Panc1 (cell line): ENCODE data around the gene RNF8. TPM values are rescaled to one million over a fixed set of nuclear protein-coding genes. Genes with fewer than 3 reads are reported as not detected.

Experiments used
- ATAC-seq: fragments of 200-7000 bp; cut with Tn5 transposase; 2 replicates; pipeline ENCODE4 v1.9.1; 2020; ENCODE audit warnings: mild to moderate bottlenecking, moderate library complexity
- BruUV-seq: library from RNA; stranded (reverse); fragments of 400-500 nt; replicated peaks from 2 replicates; lab custom pipeline; 2021; lab: Mats Ljungman, UMichigan
- CTCF ChIA-PET: fragments of 300-600 bp; sonication (Branson Sonifier 250); formaldehyde crosslinking; loops from one replicate; lab custom pipeline; 2022; ENCODE audit warnings: antibody characterized with exemption; lab: Charles Lee
- POLR2A ChIA-PET: fragments of 300-600 bp; sonication (Branson Sonifier 250); formaldehyde crosslinking; loops from one replicate; lab custom pipeline; 2022; ENCODE audit warnings: antibody characterized with exemption; lab: Charles Lee
- DNase-seq: peaks from one replicate; pipeline ENCODE4 v3.0.0-alpha.2; 2010; ENCODE audit warnings: low read depth, low spot score
- H3K27ac ChIP-seq: 2 replicates; pipeline ENCODE4 v1.5.1; 2011; ENCODE audit warnings: mild to moderate bottlenecking, low read length, inconsistent platforms
- H3K27me3 ChIP-seq: fragments of 200-500 bp; sonication (Bioruptor generic); 2 replicates; pipeline ENCODE4 v1.6.0; 2014; ENCODE audit warnings: low read length, inconsistent platforms; ENCODE audit not compliant: control insufficient read depth, insufficient read depth
- H3K36me3 ChIP-seq: fragments of 200-500 bp; sonication (Bioruptor generic); 2 replicates; pipeline ENCODE4 v1.5.1; 2014; ENCODE audit warnings: inconsistent platforms, mild to moderate bottlenecking, low read length, moderate library complexity; ENCODE audit not compliant: control insufficient read depth, insufficient read depth
- H3K4me1 ChIP-seq: 2 replicates; pipeline ENCODE4 v1.5.1; 2011; ENCODE audit warnings: inconsistent platforms, mild to moderate bottlenecking, low read length, moderate library complexity; ENCODE audit not compliant: control insufficient read depth, insufficient read depth
- H3K4me3 ChIP-seq, 2 experiments: 2 replicates each; pipeline ENCODE4 v1.5.1; 2011 to 2012; ENCODE audit warnings: low read depth in 2 of 2, low read length in 2 of 2, mild to moderate bottlenecking in 2 of 2, inconsistent platforms in 1 of 2, moderate library complexity in 1 of 2
- H3K9me3 ChIP-seq: fragments of 200-500 bp; sonication (Bioruptor generic); 2 replicates; pipeline ENCODE4 v1.5.1; 2014; ENCODE audit warnings: low read depth, mild to moderate bottlenecking, inconsistent platforms, low read length, moderate library complexity; ENCODE audit not compliant: control insufficient read depth, insufficient read depth
- CTCF ChIP-seq: fragments of 450-650 bp; IDR thresholded peaks from 2 replicates; pipeline ENCODE4 v1.5.1; 2017; ENCODE audit warnings: mild to moderate bottlenecking
- POLR2AphosphoS5 ChIP-seq: IDR thresholded peaks from 2 replicates; pipeline ENCODE4 v1.6.1; 2012; ENCODE audit warnings: mild to moderate bottlenecking, low read depth, low read length, moderate library complexity
- REST ChIP-seq, 2 experiments: IDR thresholded peaks; 2 replicates each; pipeline ENCODE4 v1.6.1; 2011 to 2012; ENCODE audit warnings: low read depth in 2 of 2, control low read depth in 1 of 2, low read length in 1 of 2, mild to moderate bottlenecking in 1 of 2, moderate library complexity in 1 of 2; ENCODE audit not compliant: insufficient read depth in 1 of 2
- SIN3A ChIP-seq: IDR thresholded peaks from 2 replicates; pipeline ENCODE4 v1.6.1; 2012; ENCODE audit warnings: low read depth, mild to moderate bottlenecking, low read length, moderate library complexity, borderline replicate concordance; ENCODE audit not compliant: insufficient read depth
- TCF7L2 ChIP-seq: IDR thresholded peaks from 2 replicates; pipeline ENCODE4 v1.6.1; 2011; ENCODE audit warnings: mild to moderate bottlenecking, low read depth, low read length, inconsistent platforms
- in situ Hi-C: cut with HindIII; loops from 2 replicates; pipeline ENCODE4 v1.10.0; 2016; ENCODE audit warnings: low sequenced_read_pairs, low pct_unique_long_range_greater_than_20kb
- intact Hi-C: fragments of 100-400 bp; cut with micrococcal nuclease; formaldehyde crosslinking; loops from one replicate; pipeline ENCODE4 v1.10.0; 2022; ENCODE audit not compliant: unreplicated experiment
- total RNA-seq: library from RNA; stranded (reverse); gene quantifications from one replicate; pipeline ENCODE4 v1.2.1, GENCODE V29; 2021; ENCODE audit not compliant: unreplicated experiment

The RNF8 gene
- total RNA-seq, 1 experiment from 2014 or later, result 21.1 TPM

GRCh38 chr6:37396571-37397180 lies 42.9 kb downstream of the RNF8 start:
- ChIA-PET POLR2A (no interaction called here), CTCF (interaction anchor here (0.7 kb wide), 1 partner anchor 15 kb away, joined by 4 read pairs; no protein-coding TSS in a partner anchor)
- H3K27ac ChIP-seq, result no peak overlapping the region
- no peak overlapping the region for H3K4me3 ChIP-seq
- DNase-seq (no peak), ATAC-seq (no peak)
- intact Hi-C loops (no loop called here), in situ Hi-C loops (no loop called here)
- H3K4me1 ChIP-seq, result no peaks in the 10 kb centered on the region
- TF ChIP-seq SIN3A, result no peak
- TF ChIP-seq POLR2AphosphoS5, result no peak
- no peak for TF ChIP-seq TCF7L2
- no peak for TF ChIP-seq REST (IDR thresholded peaks at IDR 0.05; ENCODE audit: insufficient read depth in 1 of 2, low read depth in 2 of 2, low read length in 1 of 2)
- TF ChIP-seq CTCF, result no peak
- BruUV-seq, result no TSS peak
- H3K36me3 ChIP-seq, result no peaks in the 10 kb centered on the region
- no peaks in the 10 kb centered on the region for H3K27me3 ChIP-seq
- H3K9me3 ChIP-seq, result no peaks in the 10 kb centered on the region

GRCh38 chr6:37399131-37399530 lies 45.3 kb downstream of the RNF8 start:
- H3K4me1 ChIP-seq, result no peaks in the 10 kb centered on the region
- H3K36me3 ChIP-seq, result no peaks in the 10 kb centered on the region
- no peaks in the 10 kb centered on the region for H3K27me3 ChIP-seq
- BruUV-seq, result no TSS peak
- no peak overlapping the region for H3K4me3 ChIP-seq
- DNase-seq, result no peak
- in situ Hi-C loops, result no loop called here
- H3K27ac ChIP-seq, result no peak overlapping the region
- CTCF ChIA-PET, result no interaction called here
- no peak for TF ChIP-seq CTCF
- TF ChIP-seq POLR2AphosphoS5, result no peak
- no peak for TF ChIP-seq TCF7L2
- no peak for TF ChIP-seq REST (IDR thresholded peaks at IDR 0.05; ENCODE audit: insufficient read depth in 1 of 2, low read depth in 2 of 2, low read length in 1 of 2)
- no peak for TF ChIP-seq SIN3A
- no peaks in the 10 kb centered on the region for H3K9me3 ChIP-seq
- no peak for ATAC-seq
- intact Hi-C loops, result no loop called here
- POLR2A ChIA-PET, result no interaction called here
